H9 (cell line): ENCODE results near the gene PIK3R5. TPM values are rescaled to one million over a fixed set of nuclear protein-coding genes. Genes with fewer than 3 reads are reported as not detected.

Experiments
- DNase-seq: peaks from one replicate; pipeline ENCODE4 v3.0.0-alpha.2; 2017
- H2AFZ ChIP-seq: one replicate; pipeline ENCODE4 v1.6.1; 2013; ENCODE audit warnings: mild to moderate bottlenecking, low read length, control low read depth, moderate library complexity
- H2AK5ac ChIP-seq: 2 replicates; pipeline ENCODE4 v1.6.1; 2013; ENCODE audit warnings: low read length, control low read depth, mixed read lengths; ENCODE audit not compliant: insufficient read length
- H2BK120ac ChIP-seq: one replicate; pipeline ENCODE4 v1.6.1; 2013; ENCODE audit warnings: low read depth, mild to moderate bottlenecking, low read length, control low read depth, inconsistent platforms; ENCODE audit not compliant: poor library complexity, severe bottlenecking
- H2BK12ac ChIP-seq: 2 replicates; pipeline ENCODE4 v1.6.1; 2013; ENCODE audit warnings: low read length, control low read depth, mixed read lengths, low read depth; ENCODE audit not compliant: insufficient read length
- H2BK15ac ChIP-seq: 2 replicates; pipeline ENCODE4 v1.6.1; 2013; ENCODE audit warnings: low read depth, low read length, control low read depth
- H2BK20ac ChIP-seq: one replicate; pipeline ENCODE4 v1.6.1; 2013; ENCODE audit warnings: low read depth, mild to moderate bottlenecking, low read length, control low read depth, inconsistent platforms; ENCODE audit not compliant: poor library complexity, severe bottlenecking
- H2BK5ac ChIP-seq: 2 replicates; pipeline ENCODE4 v1.6.1; 2013; ENCODE audit warnings: low read length, control low read depth, mixed read lengths; ENCODE audit not compliant: insufficient read length
- H3K14ac ChIP-seq: 2 replicates; pipeline ENCODE4 v1.6.1; 2013; ENCODE audit warnings: low read length, control low read depth; ENCODE audit not compliant: insufficient read depth
- H3K18ac ChIP-seq: 2 replicates; pipeline ENCODE4 v1.6.1; 2013; ENCODE audit warnings: low read depth, mild to moderate bottlenecking, mixed read lengths, low read length, control low read depth; ENCODE audit not compliant: insufficient read length
- H3K23ac ChIP-seq: 2 replicates; pipeline ENCODE4 v1.6.1; 2013; ENCODE audit warnings: low read length, control low read depth, mixed read lengths, low read depth; ENCODE audit not compliant: insufficient read length
- H3K23me2 ChIP-seq: 2 replicates; pipeline ENCODE4 v1.6.1; 2013; ENCODE audit warnings: low read depth, mild to moderate bottlenecking, mixed read lengths, low read length, control low read depth; ENCODE audit not compliant: insufficient read length, poor library complexity, severe bottlenecking
- H3K27ac ChIP-seq: 2 replicates; pipeline ENCODE4 v1.5.1; 2013; ENCODE audit warnings: low read length, control low read depth, mixed read lengths, low read depth; ENCODE audit not compliant: insufficient read length
- H3K27me3 ChIP-seq: 2 replicates; pipeline ENCODE4 v1.6.1; 2013; ENCODE audit warnings: low read length, control low read depth, inconsistent platforms; ENCODE audit not compliant: insufficient read depth
- H3K4ac ChIP-seq: 2 replicates; pipeline ENCODE4 v1.6.1; 2013; ENCODE audit warnings: low read depth, mild to moderate bottlenecking, control low read depth, inconsistent platforms, low read length, moderate library complexity
- H3K4me1 ChIP-seq: 2 replicates; pipeline ENCODE4 v1.6.1; 2013; ENCODE audit warnings: low read length, control low read depth, inconsistent platforms; ENCODE audit not compliant: insufficient read depth
- H3K4me2 ChIP-seq: 2 replicates; pipeline ENCODE4 v1.6.1; 2013; ENCODE audit warnings: low read length, control low read depth, mixed read lengths; ENCODE audit not compliant: insufficient read length, insufficient read depth
- H3K56ac ChIP-seq: 2 replicates; pipeline ENCODE4 v1.6.1; 2013; ENCODE audit warnings: low read depth, mild to moderate bottlenecking, mixed read lengths, low read length, control low read depth; ENCODE audit not compliant: insufficient read length
- H3K79me1 ChIP-seq: 2 replicates; pipeline ENCODE4 v1.6.1; 2013; ENCODE audit warnings: low read depth, mild to moderate bottlenecking, moderate library complexity, low read length, control low read depth, inconsistent platforms; ENCODE audit not compliant: insufficient read depth, poor library complexity, severe bottlenecking
- H3K79me2 ChIP-seq: 2 replicates; pipeline ENCODE4 v1.6.1; 2013; ENCODE audit warnings: low read length, control low read depth, inconsistent platforms; ENCODE audit not compliant: insufficient read depth
- H3K9ac ChIP-seq: 2 replicates; pipeline ENCODE4 v1.6.1; 2013; ENCODE audit warnings: low read length, control low read depth, mixed read lengths; ENCODE audit not compliant: insufficient read length; ENCODE audit errors: extremely low read depth
- H3K9me3 ChIP-seq: one replicate; pipeline ENCODE4 v1.6.1; 2013; ENCODE audit warnings: low read depth, low read length, inconsistent platforms; ENCODE audit not compliant: control insufficient read depth
- H3T11ph ChIP-seq: one replicate; pipeline ENCODE4 v1.6.1; 2013; ENCODE audit warnings: mild to moderate bottlenecking, low read length, control low read depth, inconsistent platforms
- H4K20me1 ChIP-seq: one replicate; pipeline ENCODE4 v1.6.1; 2013; ENCODE audit not compliant: control insufficient read depth, insufficient read length, insufficient read depth
- H4K5ac ChIP-seq: 2 replicates; pipeline ENCODE4 v1.6.1; 2013; ENCODE audit warnings: low read depth, mild to moderate bottlenecking, mixed read lengths, low read length, control low read depth; ENCODE audit not compliant: insufficient read length
- H4K8ac ChIP-seq: replicated peaks from 2 replicates; pipeline ENCODE4 v1.6.1; 2013; ENCODE audit warnings: low read length, control low read depth, mixed read lengths, low read depth; ENCODE audit not compliant: insufficient read length
- H4K91ac ChIP-seq: 2 replicates; pipeline ENCODE4 v1.6.1; 2013; ENCODE audit warnings: low read depth, mild to moderate bottlenecking, moderate library complexity, mixed read lengths, low read length, control low read depth; ENCODE audit not compliant: insufficient read length
- H3K27ac Mint-ChIP-seq, 3 experiments: 2 replicates in 2 of 3; 3 replicates in 1 of 3; pipeline ENCODE4 v1.8.0; 2020 to 2021; ENCODE audit warnings: mixed read lengths in 3 of 3, mild to moderate bottlenecking in 1 of 3, moderate library complexity in 1 of 3
- H3K27me3 Mint-ChIP-seq: 2 replicates; pipeline ENCODE4 v1.8.0; 2021; ENCODE audit warnings: low read depth, mild to moderate bottlenecking, moderate library complexity, mixed read lengths
- H3K36me3 Mint-ChIP-seq, 3 experiments: 2 replicates in 2 of 3; 3 replicates in 1 of 3; pipeline ENCODE4 v1.8.0; 2020 to 2021; ENCODE audit warnings: low read depth in 3 of 3, mixed read lengths in 3 of 3; ENCODE audit not compliant: insufficient read depth in 1 of 3
- H3K4me1 Mint-ChIP-seq, 2 experiments: 2 replicates each; pipeline ENCODE4 v1.8.0; 2020; ENCODE audit warnings: mixed read lengths in 2 of 2
- H3K4me3 Mint-ChIP-seq, 2 experiments: 2 replicates in 1 of 2; 3 replicates in 1 of 2; pipeline ENCODE4 v1.8.0; 2020 to 2021; ENCODE audit warnings: mild to moderate bottlenecking in 2 of 2, mixed read lengths in 2 of 2, moderate library complexity in 1 of 2
- H3K9me3 Mint-ChIP-seq, 2 experiments: 2 replicates in 1 of 2; 3 replicates in 1 of 2; pipeline ENCODE4 v1.8.0; 2020; ENCODE audit warnings: mild to moderate bottlenecking in 2 of 2, mixed read lengths in 2 of 2, moderate library complexity in 1 of 2
- CTCF ChIP-seq: fragments of 200-600 bp; sonication (generic); conservative IDR thresholded peaks from 3 replicates; pipeline ENCODE4 v1.8.0; 2021; ENCODE audit warnings: antibody characterized with exemption, mild to moderate bottlenecking
- WGBS: extraction: QIAGEN DNeasy Blood & Tissue Kit; methylation state at CpG from one replicate; pipeline ENCODE4 v1.1.7; 2013; ENCODE audit warnings: missing lambda C conversion rate, low lambda C conversion rate, mixed read lengths; ENCODE audit not compliant: insufficient read length; ENCODE audit errors: extremely low coverage; 5-methylcytosine and 5-hydroxymethylcytosine counted together
- total RNA-seq: library from RNA; stranded (reverse); gene quantifications from 2 replicates; pipeline ENCODE4 v1.2.1, GENCODE V29; 2021

PIK3R5 gene
- total RNA-seq, 1 experiment from 2014 or later = 1.4 TPM

GRCh38 chr17:8889458-8890210 lies 75.9 kb downstream of the PIK3R5 start:
- Histone ChIP-seq H3K4ac (no peak overlapping the region), H2AK5ac (no peak overlapping the region), H4K91ac (no peak overlapping the region), H2BK120ac (no peak overlapping the region), H3T11ph (no peak overlapping the region), H2BK20ac (no peak overlapping the region), H3K23ac (no peak overlapping the region), H3K9ac (no peak overlapping the region), H4K8ac (no peak overlapping the region), H3K23me2 (peaks cover 4% of the 10 kb centered on the region), H3K79me1 (no peaks in the 10 kb centered on the region), H3K27me3 (no peaks in the 10 kb centered on the region), H3K27ac (no peak overlapping the region), H3K4me1 (no peaks in the 10 kb centered on the region), H3K9me3 (no peaks in the 10 kb centered on the region), H3K18ac (no peak overlapping the region), H2BK5ac (no peak overlapping the region), H3K79me2 (no peaks in the 10 kb centered on the region), H2AFZ (no peak overlapping the region), H2BK12ac (no peak overlapping the region), H3K4me2 (no peak overlapping the region), H2BK15ac (no peak overlapping the region), H3K14ac (no peak overlapping the region), H4K5ac (no peak overlapping the region), H3K56ac (no peak overlapping the region), H4K20me1 (no peaks in the 10 kb centered on the region)
- no peak overlapping the region; a peak in 1 of 7 replicates for H3K27ac Mint-ChIP-seq
- peaks cover 4% of the 10 kb centered on the region for H3K27me3 Mint-ChIP-seq
- TF ChIP-seq CTCF = no peak
- peaks cover 12 to 28% of the 10 kb centered on the region in 2 experiments for H3K4me1 Mint-ChIP-seq
- WGBS = no CpG with 5 or more reads among the region's 14 CpGs
- no peaks in the 10 kb centered on the region; a peak in 1 of 5 replicates for H3K9me3 Mint-ChIP-seq
- H3K36me3 Mint-ChIP-seq = no peaks in the 10 kb centered on the region
- DNase-seq = no peak
- no peak overlapping the region for H3K4me3 Mint-ChIP-seq
